Measurements from ENCODE around the gene TMEM138. TPM values are rescaled to one million over a fixed set of nuclear protein-coding genes. Genes with fewer than 3 reads are reported as not detected.

The TMEM138 gene
- polyA plus RNA-seq, 3 donors, result 34.5 to 64.0 (median 50.7) TPM

DNA sequence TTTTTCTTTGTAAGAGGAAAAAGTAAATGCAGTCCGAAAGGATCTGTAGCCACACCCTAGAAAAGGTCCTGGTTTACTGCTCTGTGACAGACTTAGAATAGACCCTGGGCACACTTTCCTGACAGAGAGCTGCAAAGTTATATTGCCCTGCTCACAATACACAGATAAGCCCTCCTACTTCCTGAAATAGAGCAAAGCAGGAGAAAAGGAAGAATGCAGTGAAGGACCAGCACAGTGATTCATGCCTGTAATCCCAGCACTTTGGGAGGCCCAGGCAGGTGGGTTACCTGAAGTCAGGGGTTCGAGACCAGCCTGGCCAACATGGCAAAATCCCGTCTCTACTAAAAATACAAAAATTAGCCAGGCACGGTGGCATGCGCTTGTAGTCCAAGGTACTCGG lies 2.7 kb upstream of the TMEM138 start:
- no peak overlapping the region for H2AFZ ChIP-seq (ENCODE audit: insufficient read depth, low read depth, low read length, poor library complexity, severe bottlenecking)
- H3K79me2 ChIP-seq (ENCODE audit: insufficient read depth, low read length), result peaks cover 46% of the 10 kb centered on the region
- no peak overlapping the region for H3K9ac ChIP-seq (ENCODE audit: insufficient read depth, low read length, poor library complexity, severe bottlenecking)

DNA sequence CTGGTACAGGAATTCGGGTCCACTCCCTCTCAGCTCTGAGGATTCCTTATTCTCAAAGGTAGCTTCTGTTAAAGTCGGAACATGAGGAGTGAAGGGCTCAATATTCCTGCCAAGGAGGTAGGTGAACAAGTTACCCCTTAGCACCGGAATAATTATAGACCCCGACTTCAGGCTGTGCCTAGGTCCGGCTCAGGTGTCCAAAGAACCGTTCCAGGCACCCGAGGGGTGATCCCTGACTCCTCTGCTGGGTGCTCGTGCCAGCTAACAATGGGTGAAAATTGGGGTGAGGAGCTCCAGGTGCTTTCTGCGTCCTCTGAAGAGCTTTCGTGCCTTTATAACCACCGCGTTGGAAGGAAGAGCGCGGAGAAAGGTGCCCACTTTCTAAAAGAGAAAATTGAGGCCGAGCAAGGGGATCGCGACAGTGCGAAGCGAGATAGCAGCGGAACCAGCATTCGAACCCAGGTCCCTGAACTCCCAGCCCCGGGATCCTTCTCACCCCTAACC lies 885 bp upstream of the TMEM138 start:
- H4K20me1 ChIP-seq (ENCODE audit: insufficient read depth, low read length), result no peaks in the 10 kb centered on the region
- H3K4me3 Mint-ChIP-seq, result peak overlapping the region; percentile 97 to 100
- H3K27ac ChIP-seq (ENCODE audit: low read depth in 1 of 2, low read length in 2 of 2), result peak overlapping the region; percentile 97 to 99
- WGBS (ENCODE audit: insufficient coverage), result 7% methylated on average over 19 of the region's 22 CpGs
- H3K27ac Mint-ChIP-seq, result peak overlapping the region; percentile 97 to 100 (median 100)
- H3K4me1 Mint-ChIP-seq, result peaks cover 63% of the 10 kb centered on the region
- H3K4me2 ChIP-seq (replicated peaks; ENCODE audit: extremely low read depth, low read length, poor library complexity, severe bottlenecking), result peak overlapping the region; percentile 95
- H3K27me3 ChIP-seq (ENCODE audit: control insufficient read depth in 2 of 2, insufficient read depth in 2 of 2, low read length in 2 of 2), result no peaks in the 10 kb centered on the region
- intact Hi-C loops (cut with micrococcal nuclease), result no loop called here
- peak overlapping the region; percentile 88 for H2AFZ ChIP-seq (ENCODE audit: insufficient read depth, low read depth, low read length, poor library complexity, severe bottlenecking)
- H3K36me3 Mint-ChIP-seq, result peaks cover 20 to 30% of the 10 kb centered on the region in 2 donors
- peaks cover 20 to 29% of the 10 kb centered on the region in 2 donors for H3K36me3 ChIP-seq (replicated peaks in 1 of 2; ENCODE audit: control insufficient read depth in 1 of 2, insufficient read depth in 2 of 2, low read length in 2 of 2)
- no peaks in the 10 kb centered on the region for H3K27me3 Mint-ChIP-seq (ENCODE audit: low read depth in 3 of 3)
- H3K79me2 ChIP-seq (ENCODE audit: insufficient read depth, low read length), result peaks cover 53% of the 10 kb centered on the region
- H3K4me1 ChIP-seq (ENCODE audit: control insufficient read depth in 1 of 2, insufficient read depth in 2 of 2, low read length in 2 of 2), result peaks cover 66 to 71% of the 10 kb centered on the region in 2 donors
- peak overlapping the region; percentile 65 to 89 (median 79) for H3K4me3 ChIP-seq (replicated peaks in 1 of 3; ENCODE audit: low read depth in 2 of 3, low read length in 3 of 3)
- no peaks in the 10 kb centered on the region for H3K9me3 Mint-ChIP-seq
- TF ChIP-seq, protein P1, sequence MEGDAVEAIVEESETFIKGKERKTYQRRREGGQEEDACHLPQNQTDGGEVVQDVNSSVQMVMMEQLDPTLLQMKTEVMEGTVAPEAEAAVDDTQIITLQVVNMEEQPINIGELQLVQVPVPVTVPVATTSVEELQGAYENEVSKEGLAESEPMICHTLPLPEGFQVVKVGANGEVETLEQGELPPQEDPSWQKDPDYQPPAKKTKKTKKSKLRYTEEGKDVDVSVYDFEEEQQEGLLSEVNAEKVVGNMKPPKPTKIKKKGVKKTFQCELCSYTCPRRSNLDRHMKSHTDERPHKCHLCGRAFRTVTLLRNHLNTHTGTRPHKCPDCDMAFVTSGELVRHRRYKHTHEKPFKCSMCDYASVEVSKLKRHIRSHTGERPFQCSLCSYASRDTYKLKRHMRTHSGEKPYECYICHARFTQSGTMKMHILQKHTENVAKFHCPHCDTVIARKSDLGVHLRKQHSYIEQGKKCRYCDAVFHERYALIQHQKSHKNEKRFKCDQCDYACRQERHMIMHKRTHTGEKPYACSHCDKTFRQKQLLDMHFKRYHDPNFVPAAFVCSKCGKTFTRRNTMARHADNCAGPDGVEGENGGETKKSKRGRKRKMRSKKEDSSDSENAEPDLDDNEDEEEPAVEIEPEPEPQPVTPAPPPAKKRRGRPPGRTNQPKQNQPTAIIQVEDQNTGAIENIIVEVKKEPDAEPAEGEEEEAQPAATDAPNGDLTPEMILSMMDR (IDR thresholded peaks at IDR 0.05), result no peak
- peak overlapping the region; percentile 93 for H3K9ac ChIP-seq (ENCODE audit: insufficient read depth, low read length, poor library complexity, severe bottlenecking)
- DNase-seq, result no peak
- H3K9me3 ChIP-seq (replicated peaks in 1 of 2; ENCODE audit: control insufficient read depth in 1 of 2, insufficient read depth in 1 of 2, low read length in 2 of 2), result no peaks in the 10 kb centered on the region

More for the DNA sequence above, 2.7 kb upstream of the TMEM138 start:
- TF ChIP-seq, protein P1 (IDR thresholded peaks at IDR 0.05), result no peak
- Mint-ChIP-seq H3K27ac (peak overlapping the region; percentile 50 to 100 (median 77)), H3K4me3 (peak overlapping the region; percentile 7 to 47), H3K9me3 (no peaks in the 10 kb centered on the region), H3K27me3 (ENCODE audit: low read depth in 3 of 3) (peaks cover 0 to 2% (median 0%) of the 10 kb centered on the region in 3 donors), H3K4me1 (peaks cover 66% of the 10 kb centered on the region), H3K36me3 (peaks cover 19 to 31% of the 10 kb centered on the region in 2 donors)
- peak in 2 of 3 donors; percentile 41 to 54 for DNase-seq
- Histone ChIP-seq H3K9me3 (replicated peaks in 1 of 2; ENCODE audit: control insufficient read depth in 1 of 2, insufficient read depth in 1 of 2, low read length in 2 of 2) (no peaks in the 10 kb centered on the region), H3K4me1 (ENCODE audit: control insufficient read depth in 1 of 2, insufficient read depth in 2 of 2, low read length in 2 of 2) (peaks cover 70 to 73% of the 10 kb centered on the region in 2 donors), H4K20me1 (ENCODE audit: insufficient read depth, low read length) (no peaks in the 10 kb centered on the region), H3K27me3 (ENCODE audit: control insufficient read depth in 2 of 2, insufficient read depth in 2 of 2, low read length in 2 of 2) (no peaks in the 10 kb centered on the region), H3K4me3 (replicated peaks in 1 of 3; ENCODE audit: low read depth in 2 of 3, low read length in 3 of 3) (peak overlapping the region in 1 of 3 experiments; percentile 7), H3K4me2 (replicated peaks; ENCODE audit: extremely low read depth, low read length, poor library complexity, severe bottlenecking) (peak overlapping the region; percentile 95), H3K36me3 (replicated peaks in 1 of 2; ENCODE audit: control insufficient read depth in 1 of 2, insufficient read depth in 2 of 2, low read length in 2 of 2) (peaks cover 8 to 12% of the 10 kb centered on the region in 2 donors), H3K27ac (ENCODE audit: low read depth in 1 of 2, low read length in 2 of 2) (peak overlapping the region in 1 of 2 donors; percentile 66)
- 95% methylated on average over 5 of the region's 6 CpGs for WGBS (ENCODE audit: insufficient coverage)
- intact Hi-C loops (cut with micrococcal nuclease), result no loop called here
